Measurements from ENCODE around the gene EHD2. TPM values are rescaled to one million over a fixed set of nuclear protein-coding genes. Genes with fewer than 3 reads are reported as not detected.
"Not testable (repeated sequence)": the region's sequence is repeated elsewhere in the genome, so short reads cannot be mapped to it uniquely, and the experiment has no call there.

The EHD2 gene
- total RNA-seq, 2 donors from 2014 or later, result 44.9 to 70.3 TPM

DNA sequence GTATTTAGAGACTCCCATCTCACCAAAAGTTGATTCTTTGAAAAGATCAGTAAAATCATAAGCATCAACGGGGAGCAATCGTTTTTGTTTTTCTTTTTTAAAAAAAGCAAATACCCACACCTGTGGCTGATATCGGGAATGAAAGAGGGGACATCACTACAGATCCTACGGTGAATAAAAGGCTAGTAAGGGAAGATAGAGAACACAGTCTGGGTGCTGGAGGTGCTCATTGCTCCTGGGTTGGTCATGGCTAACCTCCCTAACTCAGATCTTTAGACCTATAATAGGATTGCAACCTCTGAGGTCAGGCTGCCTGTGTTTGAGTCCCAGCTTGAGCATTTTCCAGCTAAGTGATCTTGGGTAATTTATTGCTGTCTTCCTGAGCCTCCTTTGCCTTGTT is 1.1 kb downstream of the EHD2 start:
- peaks cover 0 to 6% of the 10 kb centered on the region in 2 donors for H3K9me3 ChIP-seq
- H3K27ac ChIP-seq, result peak overlapping the region; percentile 89 to 91
- H3K27me3 ChIP-seq, result no peaks in the 10 kb centered on the region
- DNase-seq (ENCODE audit: low spot score), result no peak
- H3K4me3 ChIP-seq, result peak overlapping the region; percentile 71 to 79
- H3K36me3 ChIP-seq, result peaks cover 14% of the 10 kb centered on the region
- TF ChIP-seq CTCF (IDR thresholded peaks at IDR 0.05), result no peak
- peaks cover 0 to 56% of the 10 kb centered on the region in 2 donors for H3K4me1 ChIP-seq

DNA sequence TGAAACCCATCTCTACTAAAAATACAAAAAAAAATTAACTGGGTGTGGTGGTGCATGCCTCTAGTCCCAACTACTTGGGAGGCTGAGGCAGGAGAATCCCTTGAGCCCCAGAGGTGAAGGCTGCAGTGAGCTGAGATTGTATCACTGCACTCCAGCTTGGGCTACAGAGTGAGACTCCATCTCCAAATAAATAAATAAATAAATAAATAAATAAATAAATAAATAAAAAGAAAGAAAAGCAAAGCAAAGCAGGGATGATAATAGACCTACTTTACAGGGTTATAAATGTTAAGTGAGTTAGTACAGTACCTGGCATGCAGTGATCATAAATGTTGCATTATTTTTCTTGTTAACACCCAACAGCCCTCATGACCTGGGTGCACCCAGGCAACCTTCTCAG is 1.6 kb downstream of the EHD2 start:
- H3K4me1 ChIP-seq, result peaks cover 0 to 62% of the 10 kb centered on the region in 2 donors
- peak overlapping the region; percentile 4 to 91 for H3K27ac ChIP-seq
- peak overlapping the region; percentile 71 to 79 for H3K4me3 ChIP-seq
- not testable (repeated sequence) for H3K27me3 ChIP-seq; H3K9me3 ChIP-seq; DNase-seq (ENCODE audit: low spot score)
- H3K36me3 ChIP-seq, result peaks cover 14% of the 10 kb centered on the region

- Histone ChIP-seq H3K27me3 (no peaks in the 10 kb centered on the region), H3K27ac (peak overlapping the region; percentile 32 to 88), H3K4me3 (peak overlapping the region in 1 of 2 donors; percentile 32), H3K9me3 (peaks cover 0 to 6% of the 10 kb centered on the region in 2 donors), H3K4me1 (peaks cover 0 to 74% of the 10 kb centered on the region in 2 donors), H3K36me3 (peaks cover 14% of the 10 kb centered on the region)
- no peak for DNase-seq (ENCODE audit: low spot score)
- TF ChIP-seq CTCF (IDR thresholded peaks at IDR 0.05), result no peak
Measured at GRCh38 chr19:47716270-47716937, 3.2 kb downstream of the EHD2 start.

DNA sequence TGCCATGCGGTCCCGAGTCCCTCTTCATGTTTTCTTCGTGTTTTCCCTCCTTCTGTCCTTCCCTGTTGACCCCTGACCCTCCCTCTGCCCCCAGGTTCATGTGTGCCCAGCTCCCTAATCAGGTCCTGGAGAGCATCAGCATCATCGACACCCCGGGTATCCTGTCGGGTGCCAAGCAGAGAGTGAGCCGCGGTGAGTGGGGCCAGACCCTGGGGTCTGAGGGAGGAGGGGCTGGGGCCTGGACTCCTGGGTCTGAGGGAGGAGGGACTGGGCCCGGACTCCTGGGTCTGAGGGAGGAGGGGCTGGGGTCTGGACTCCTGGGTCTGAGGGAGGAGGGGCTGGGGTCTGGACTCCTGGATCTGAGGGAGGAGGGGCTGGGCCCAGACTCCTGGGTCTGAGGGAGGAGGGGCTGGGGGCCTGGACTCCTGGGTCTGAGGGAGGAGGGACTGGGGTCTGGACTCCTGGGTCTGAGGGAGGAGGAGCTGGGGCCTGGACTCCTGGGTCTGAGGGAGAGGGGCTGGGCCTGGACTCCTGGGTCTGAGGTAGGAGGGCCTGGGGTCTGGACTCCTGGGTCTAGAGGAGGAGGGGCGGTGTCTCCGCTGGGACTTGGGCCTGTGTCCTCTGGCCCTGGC is 5.3 kb downstream of the EHD2 start:
- H3K27ac ChIP-seq, result peak overlapping the region; percentile 84 to 88
- peaks cover 0 to 76% of the 10 kb centered on the region in 2 donors for H3K4me1 ChIP-seq
- DNase-seq (ENCODE audit: low spot score); H3K27me3 ChIP-seq; H3K9me3 ChIP-seq: not testable (repeated sequence)
- H3K4me3 ChIP-seq, result peak overlapping the region; percentile 9 to 37
- H3K36me3 ChIP-seq, result peaks cover 14% of the 10 kb centered on the region

- Histone ChIP-seq H3K36me3 (peaks cover 14% of the 10 kb centered on the region), H3K4me1 (peaks cover 0 to 77% of the 10 kb centered on the region in 2 donors)
- peak; percentile 93 for DNase-seq (ENCODE audit: low spot score)
Measured at GRCh38 chr19:47719047-47719859, 6.0 kb downstream of the EHD2 start.

More at GRCh38 chr19:47719047-47719859, 6.0 kb downstream of the EHD2 start:
- no peak for TF ChIP-seq CTCF (IDR thresholded peaks at IDR 0.05)
- no peaks in the 10 kb centered on the region for H3K27me3 ChIP-seq
- peak overlapping the region; percentile 84 to 88 for H3K27ac ChIP-seq
- peaks cover 0 to 5% of the 10 kb centered on the region in 2 donors for H3K9me3 ChIP-seq
- peak overlapping the region; percentile 9 to 37 for H3K4me3 ChIP-seq

Measured in right atrium auricular region (tissue), 2 donors.